K562 (cell line): ENCODE results near the gene NEK2. TPM values are rescaled to one million over a fixed set of nuclear protein-coding genes. Genes with fewer than 3 reads are reported as not detected.

Source experiments
- ATAC-seq: fragments of 200-7000 bp; cut with Tn5 transposase; 3 replicates; pipeline ENCODE4 v1.9.1; 2020; ENCODE audit warnings: moderate library complexity
- BruUV-seq: library from RNA; stranded (reverse); fragments of 400-500 nt; replicated peaks from 2 replicates; lab custom pipeline; 2021; lab: Mats Ljungman, UMichigan
- CTCF ChIA-PET: fragments of 300-600 bp; formaldehyde crosslinking; extraction: SDS; loops from one replicate; lab custom pipeline; 2021; ENCODE audit warnings: low intra/inter-chr PET ratio; lab: Yijun Ruan, JAX
- POLR2A ChIA-PET: fragments of 300-600, 350-650 bp; sonication (Branson Sonifier 250); formaldehyde crosslinking; extraction: SDS; loops from one replicate; lab custom pipeline; 2021; ENCODE audit warnings: antibody characterized with exemption, inconsistent platforms; lab: Yijun Ruan, JAX
- DNase-seq, 4 experiments: peaks; one replicate each; pipeline versions ENCODE4 v3.0.0 to v3.0.0-alpha.2; 2011 to 2018; ENCODE audit warnings: low spot score in 3 of 4, mixed read lengths in 3 of 4; ENCODE audit errors: extremely low read depth in 1 of 4
- FAIRE-seq: peaks from 2 replicates; lab custom pipeline; 2011; peaks lifted over from hg19 to GRCh38; lab: Jason Lieb, UNC
- H2AFZ ChIP-seq: 2 replicates; pipeline ENCODE4 v1.6.0; 2011; ENCODE audit warnings: low read depth, low read length, control low read depth, inconsistent platforms
- H3K27ac ChIP-seq: fragments of 200-600 bp; 3 replicates; pipeline ENCODE4 v1.8.0; 2011; ENCODE audit warnings: low read depth, mild to moderate bottlenecking, control low read depth, inconsistent platforms, low read length, moderate library complexity, mixed read lengths; ENCODE audit errors: extremely low read depth
- H3K27me3 ChIP-seq, 2 experiments: fragments of 300-600 bp in 1 of 2; 2 replicates in 1 of 2; 3 replicates in 1 of 2; pipeline versions ENCODE4 v1.6.0 to v1.8.0; 2011; ENCODE audit warnings: inconsistent platforms in 2 of 2, low read length in 2 of 2, mild to moderate bottlenecking in 1 of 2, mixed read lengths in 1 of 2, moderate library complexity in 1 of 2; ENCODE audit not compliant: control insufficient read depth in 2 of 2, insufficient read depth in 2 of 2
- H3K36me3 ChIP-seq: fragments of 300-600 bp; 3 replicates; pipeline ENCODE4 v1.8.0; 2011; ENCODE audit warnings: mild to moderate bottlenecking, low read length, inconsistent platforms; ENCODE audit not compliant: control insufficient read depth, insufficient read depth
- H3K4me1 ChIP-seq, 2 experiments: fragments of 200-600 bp in 1 of 2; replicated peaks in 1 of 2; 2 replicates in 1 of 2; 3 replicates in 1 of 2; pipeline versions ENCODE4 v1.5.1 to v1.8.0; 2011; ENCODE audit warnings: inconsistent platforms in 2 of 2, low read length in 2 of 2, mild to moderate bottlenecking in 1 of 2, mixed read lengths in 1 of 2, moderate library complexity in 1 of 2; ENCODE audit not compliant: control insufficient read depth in 2 of 2, insufficient read depth in 2 of 2
- H3K4me2 ChIP-seq: 2 replicates; pipeline ENCODE4 v1.6.1; 2011; ENCODE audit warnings: low read length, control low read depth, inconsistent platforms, mixed read lengths; ENCODE audit not compliant: insufficient read depth
- H3K4me3 ChIP-seq: fragments of 200-600 bp; sonication (generic), shearing (Covaris generic); 2 replicates; pipeline ENCODE4 v1.5.1; 2016; ENCODE audit warnings: control low read depth, inconsistent platforms
- H3K79me2 ChIP-seq: fragments of 200-600 bp; 3 replicates; pipeline ENCODE4 v1.8.0; 2011; ENCODE audit warnings: low read length, inconsistent platforms; ENCODE audit not compliant: control insufficient read depth, insufficient read depth
- H3K9ac ChIP-seq, 2 experiments: 2 replicates each; pipeline versions ENCODE4 v1.6.0 to v1.6.1; 2011; ENCODE audit warnings: low read depth in 2 of 2, low read length in 2 of 2, control low read depth in 1 of 2, inconsistent platforms in 1 of 2, mild to moderate bottlenecking in 1 of 2, mixed read lengths in 1 of 2; ENCODE audit not compliant: insufficient read depth in 1 of 2
- H3K9me1 ChIP-seq: one replicate; pipeline ENCODE4 v1.6.0; 2011; ENCODE audit warnings: inconsistent platforms, mild to moderate bottlenecking, low read length, moderate library complexity; ENCODE audit not compliant: control insufficient read depth, insufficient read depth
- H3K9me3 ChIP-seq: replicated peaks from 2 replicates; pipeline ENCODE4 v1.5.1; 2011; ENCODE audit warnings: low read depth, low read length, inconsistent platforms; ENCODE audit not compliant: control insufficient read depth, insufficient read depth
- H4K20me1 ChIP-seq: replicated peaks from 2 replicates; pipeline ENCODE4 v1.6.1; 2011; ENCODE audit warnings: low read length, inconsistent platforms, mixed read lengths; ENCODE audit not compliant: control insufficient read depth, insufficient read depth
- IRF1 ChIP-seq: sonication (generic); formaldehyde crosslinking; IDR thresholded peaks from 2 replicates; pipeline ENCODE4 v1.8.0; 2022; ENCODE audit warnings: missing genetic modification reagents, mild to moderate bottlenecking, borderline replicate concordance
- MTA2 ChIP-seq: fragments of 450-650 bp; IDR thresholded peaks from 2 replicates; pipeline ENCODE4 v1.6.1; 2016; ENCODE audit warnings: low read depth
- NFIX ChIP-seq: fragments of 250-450 bp; sonication (Bioruptor Pico); IDR thresholded peaks from 2 replicates; pipeline ENCODE4 v1.4.0; 2020; ENCODE audit warnings: low read depth, mild to moderate bottlenecking, moderate library complexity
- NR2C1 ChIP-seq, 2 experiments: fragments of 450-650 bp; IDR thresholded peaks; 2 replicates each; pipeline ENCODE4 v1.6.1; 2017; ENCODE audit warnings: mild to moderate bottlenecking in 2 of 2, antibody characterized with exemption in 1 of 2, inconsistent platforms in 1 of 2, missing compliant biosample characterization in 1 of 2, missing genetic modification characterization in 1 of 2
- PRPF4 ChIP-seq: fragments of 200-400 bp; formaldehyde crosslinking; IDR thresholded peaks from one replicate; pipeline ENCODE4 v1.6.1; 2017; ENCODE audit warnings: low read length, low read depth, mild to moderate bottlenecking; ENCODE audit not compliant: insufficient read depth, poor library complexity, severe bottlenecking
- RBM17 ChIP-seq: fragments of 200-400 bp; formaldehyde crosslinking; IDR thresholded peaks from 2 replicates; pipeline ENCODE4 v1.6.1; 2017; ENCODE audit warnings: low read depth, mild to moderate bottlenecking, low read length, borderline replicate concordance
- SPI1 ChIP-seq: IDR thresholded peaks from 2 replicates; pipeline ENCODE4 v1.6.1; 2011; ENCODE audit warnings: low read depth, low read length, control low read depth, borderline replicate concordance
- STAT5B ChIP-seq: fragments of 250-450 bp; sonication (Bioruptor Pico); IDR thresholded peaks from 2 replicates; pipeline ENCODE4 v1.8.0; 2021; ENCODE audit warnings: mild to moderate bottlenecking, inconsistent platforms
- XRCC4 ChIP-seq: IDR thresholded peaks from one replicate; pipeline ENCODE4 v1.6.1; 2011; ENCODE audit not compliant: insufficient read depth, insufficient read length; ENCODE audit errors: extremely low read depth
- YBX1 ChIP-seq: fragments of 450-650 bp; IDR thresholded peaks from 2 replicates; pipeline ENCODE4 v1.7.1; 2016; ENCODE audit warnings: mild to moderate bottlenecking
- WGBS: fragments of 100-300 bp; shearing (Covaris generic); methylation state at CpG from one replicate; pipeline ENCODE4 v1.1.6; 2016; ENCODE audit warnings: low coverage, mixed read lengths; ENCODE audit not compliant: insufficient coverage; ENCODE audit errors: missing lambda C conversion rate; 5-methylcytosine and 5-hydroxymethylcytosine counted together
- in situ Hi-C: fragments of 300-500 bp; cut with MboI; formaldehyde crosslinking; loops from 4 replicates; pipeline ENCODE4 v1.15.0; 2018; ENCODE audit warnings: inconsistent platforms, mixed read lengths
- intact Hi-C: fragments of 100-400 bp; cut with micrococcal nuclease; formaldehyde crosslinking; loops from 2 replicates; pipeline ENCODE4 v1.14.2; 2022
- polyA plus RNA-seq, 8 experiments: library from polyadenylated mRNA; depleted of rRNA in 4 of 8; stranded (reverse) in 5 of 8; unstranded in 3 of 8; fragments of >200 nt; fragmentation: Nextera tagmentation in 2 of 8; fragmentation: Illumina TruSeq in 1 of 8; extraction: Ambion mirVana in 2 of 8; extraction: Trizol in 1 of 8; gene quantifications; 2 replicates each; pipeline versions ENCODE4 v1.2.1 to v1.2.3, GENCODE V29; 2011 to 2014; ENCODE audit warnings: inconsistent platforms in 1 of 8, missing spikeins in 1 of 8
- total RNA-seq, 7 experiments: library from RNA; depleted of rRNA in 6 of 7; stranded (reverse); fragments of >200 nt in 6 of 7; fragmentation: Illumina TruSeq in 2 of 7; extraction: Trizol in 2 of 7; gene quantifications; 2 replicates each; pipeline versions ENCODE4 v1.2.1 to v1.2.3, GENCODE V29; 2011 to 2021; ENCODE audit warnings: low replicate concordance in 1 of 7
- TF ChIP-seq, protein P1 (sequence below): fragments of 250-450 bp; sonication (Bioruptor Pico); IDR thresholded peaks from 2 replicates; pipeline ENCODE4 v1.8.0; 2022; ENCODE audit warnings: inconsistent platforms, mild to moderate bottlenecking, moderate library complexity, borderline replicate concordance

NEK2 gene
- total and polyA plus RNA-seq, 9 of the 15 experiments (the other 6 are each of a cell fraction or from before 2014, with no cell fraction given), result 30.0 to 74.7 (median 66.4) TPM

DNA sequence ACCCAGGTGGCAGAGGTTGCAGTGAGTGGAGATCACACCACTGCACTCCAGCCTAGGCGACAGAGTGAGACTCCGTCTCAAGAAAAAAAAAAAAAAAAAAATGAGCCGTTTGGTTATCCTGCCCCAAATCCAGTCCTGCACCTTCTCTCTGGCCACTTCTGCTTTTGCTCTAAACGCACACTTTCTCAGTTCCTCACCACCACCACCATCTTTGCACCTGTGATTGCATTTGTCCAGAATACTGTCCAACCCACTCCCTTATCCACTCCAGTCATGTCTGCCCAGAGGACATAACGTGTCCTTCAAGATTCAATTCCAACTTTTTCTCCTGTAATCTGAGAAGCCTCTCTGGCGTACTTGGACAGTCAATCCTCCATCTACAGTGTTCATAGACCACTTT is 2.2 kb upstream of the NEK2 start:
- intact Hi-C loops (loop anchor here (5.0 kb wide), 1 partner anchor 615 kb away; no protein-coding TSS in a partner anchor), in situ Hi-C loops (loop anchor here (5.0 to 25.0 kb wide), 3 partner anchors 360 to 775 kb away; partner anchors contain the start of genes DTL and INTS7)
- Histone ChIP-seq H3K4me3 (no peak overlapping the region), H3K27ac (no peak overlapping the region), H3K36me3 (peaks cover 14% of the 10 kb centered on the region; the same call in 2 of the 3 replicates), H3K4me2 (no peak overlapping the region), H4K20me1 (no peaks in the 10 kb centered on the region), H3K9me3 (no peaks in the 10 kb centered on the region), H3K79me2 (peaks cover 20% of the 10 kb centered on the region), H3K27me3 (peaks cover 0 to 3% of the 10 kb centered on the region in 2 experiments; a peak in 2 of 5 replicates), H3K9me1 (no peaks in the 10 kb centered on the region), H2AFZ (peak overlapping the region; percentile 34; the same call in 1 of the 2 replicates), H3K4me1 (peaks cover 9 to 16% of the 10 kb centered on the region in 2 experiments; a peak in 4 of 5 replicates), H3K9ac (no peak overlapping the region)
- ChIA-PET POLR2A (interaction anchor here (1.5 kb wide), 1 partner anchor 16 kb away, joined by 3 read pairs; no protein-coding TSS in a partner anchor), CTCF (no interaction called here)
- ATAC-seq (no peak), DNase-seq (no peak), FAIRE-seq (no peak)
- WGBS, result 28% methylated on average over 6 of the region's 6 CpGs
- TF ChIP-seq YBX1 (no peak), SPI1 (peak; percentile 94), RBM17 (no peak)
- no TSS peak for BruUV-seq

DNA sequence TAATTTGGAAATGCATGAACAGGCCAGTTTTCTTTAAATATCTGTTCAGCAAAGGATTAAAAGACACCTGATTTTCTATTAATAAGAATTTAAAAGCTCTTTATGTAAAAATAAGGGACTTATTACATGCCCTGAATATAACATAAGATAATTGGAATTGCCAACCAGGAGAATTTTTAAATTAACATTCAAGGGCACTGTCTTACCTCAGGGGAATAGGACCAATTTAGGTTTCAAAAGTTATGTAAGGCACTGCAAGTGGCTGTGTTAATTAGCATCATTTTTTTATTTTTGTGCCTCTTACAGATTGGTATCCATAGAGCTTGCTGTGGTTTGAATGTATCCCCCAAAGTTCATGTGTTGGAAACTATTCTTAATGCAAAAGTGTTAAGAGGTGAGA is 1.3 kb upstream of the NEK2 start:
- in situ Hi-C loops, result loop anchor here (5.0 to 25.0 kb wide), 3 partner anchors 361 to 776 kb away; partner anchors contain the start of genes DTL and INTS7

More for the DNA sequence above, 1.3 kb upstream of the NEK2 start:
- Histone ChIP-seq H3K9me3 (no peaks in the 10 kb centered on the region), H3K4me3 (no peak overlapping the region), H3K9ac (peak overlapping the region in 1 of 2 experiments; percentile 87; a peak in 1 of 4 replicates), H3K4me1 (peaks cover 10 to 16% of the 10 kb centered on the region in 2 experiments; a peak in 4 of 5 replicates), H4K20me1 (no peaks in the 10 kb centered on the region), H3K27ac (peak overlapping the region; percentile 88; the same call in 2 of the 3 replicates), H3K79me2 (peaks cover 22% of the 10 kb centered on the region), H3K27me3 (no peaks in the 10 kb centered on the region), H2AFZ (peak overlapping the region; percentile 90), H3K9me1 (no peaks in the 10 kb centered on the region), H3K36me3 (peaks cover 21% of the 10 kb centered on the region; the same call in 2 of the 3 replicates), H3K4me2 (no peak overlapping the region)
- ATAC-seq, result no peak
- no peak for FAIRE-seq
- ChIA-PET CTCF (no interaction called here), POLR2A (interaction anchor here (0.5 to 1.5 kb wide), 4 partner anchors 15 to 359 kb away, joined by 3 to 4 read pairs (median 3); partner anchors contain the start of genes DTL and INTS7)
- DNase-seq, result no peak
- no peak for TF ChIP-seq PRPF4
- no peak for TF ChIP-seq IRF1 (CRISPR knock-in tag)
- no peak for TF ChIP-seq MTA2
- no peak for TF ChIP-seq NR2C1 (IDR thresholded peaks at IDR 0.05)
- TF ChIP-seq NR2C1 (tag; IDR thresholded peaks at IDR 0.05), result no peak
- TF ChIP-seq XRCC4, result no peak
- no peak for TF ChIP-seq STAT5B (CRISPR knock-in tag)
- TF ChIP-seq, protein P1, sequence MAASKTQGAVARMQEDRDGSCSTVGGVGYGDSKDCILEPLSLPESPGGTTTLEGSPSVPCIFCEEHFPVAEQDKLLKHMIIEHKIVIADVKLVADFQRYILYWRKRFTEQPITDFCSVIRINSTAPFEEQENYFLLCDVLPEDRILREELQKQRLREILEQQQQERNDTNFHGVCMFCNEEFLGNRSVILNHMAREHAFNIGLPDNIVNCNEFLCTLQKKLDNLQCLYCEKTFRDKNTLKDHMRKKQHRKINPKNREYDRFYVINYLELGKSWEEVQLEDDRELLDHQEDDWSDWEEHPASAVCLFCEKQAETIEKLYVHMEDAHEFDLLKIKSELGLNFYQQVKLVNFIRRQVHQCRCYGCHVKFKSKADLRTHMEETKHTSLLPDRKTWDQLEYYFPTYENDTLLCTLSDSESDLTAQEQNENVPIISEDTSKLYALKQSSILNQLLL (CRISPR knock-in tag), result no peak
- TF ChIP-seq NFIX (CRISPR knock-in tag), result no peak
- intact Hi-C loops, result loop anchor here (5.0 kb wide), 1 partner anchor 616 kb away; no protein-coding TSS in a partner anchor
- no TSS peak for BruUV-seq
